Lung (tissue), 12 donors: ENCODE measurements around the gene TBC1D22A. TPM values are rescaled to one million over a fixed set of nuclear protein-coding genes. Genes with fewer than 3 reads are reported as not detected.

Source experiments
- ATAC-seq: fragments of 200-7000 bp; cut with Tn5 transposase; one replicate; pipeline ENCODE4 v1.9.1; 2020; ENCODE audit warnings: moderate number of reproducible peaks; ENCODE audit not compliant: insufficient read depth, low FRiP score
- DNase-seq, 3 donors: peaks; one replicate each; pipeline ENCODE4 v3.0.0-alpha.2; 2013 to 2017
- H3K27ac ChIP-seq, 2 donors: one replicate each; pipeline ENCODE4 v1.5.1; 2013; ENCODE audit warnings: mild to moderate bottlenecking in 2 of 2, moderate library complexity in 2 of 2, control low read depth in 1 of 2, inconsistent platforms in 1 of 2, low read depth in 1 of 2, low read length in 1 of 2
- H3K27me3 ChIP-seq, 3 donors: one replicate each; pipeline ENCODE4 v1.5.1; 2013; ENCODE audit warnings: low read length in 2 of 3; ENCODE audit not compliant: control insufficient read depth in 3 of 3, insufficient read depth in 3 of 3
- H3K36me3 ChIP-seq, 4 donors: one replicate each; pipeline ENCODE4 v1.5.1; 2013; ENCODE audit warnings: low read length in 4 of 4, mild to moderate bottlenecking in 1 of 4, moderate library complexity in 1 of 4; ENCODE audit not compliant: control insufficient read depth in 4 of 4, insufficient read depth in 4 of 4
- H3K4me1 ChIP-seq, 5 donors: one replicate each; pipeline ENCODE4 v1.5.1; 2013; ENCODE audit warnings: low read length in 5 of 5, mild to moderate bottlenecking in 2 of 5, moderate library complexity in 1 of 5; ENCODE audit not compliant: control insufficient read depth in 5 of 5, insufficient read depth in 5 of 5
- H3K4me3 ChIP-seq: one replicate; pipeline ENCODE4 v1.5.1; 2013; ENCODE audit warnings: mild to moderate bottlenecking, control low read depth, moderate library complexity
- H3K9ac ChIP-seq, 2 donors: one replicate each; pipeline ENCODE4 v1.5.1; 2013; ENCODE audit warnings: low read length in 2 of 2, control low read depth in 1 of 2; ENCODE audit not compliant: insufficient read depth in 1 of 2
- H3K9me3 ChIP-seq, 4 donors: one replicate each; pipeline ENCODE4 v1.5.1; 2013; ENCODE audit warnings: low read length in 3 of 4, mild to moderate bottlenecking in 1 of 4, moderate library complexity in 1 of 4; ENCODE audit not compliant: control insufficient read depth in 4 of 4, insufficient read depth in 3 of 4
- WGBS, 2 donors: extraction: QIAGEN DNeasy Blood & Tissue Kit; methylation state at CpG; one replicate each; pipeline ENCODE4 v1.1.7; 2013; 5-methylcytosine and 5-hydroxymethylcytosine counted together
- polyA plus RNA-seq, 2 donors: library from polyadenylated mRNA; stranded (reverse); fragments of 200-250 nt; gene quantifications; one replicate each; pipeline ENCODE4 v1.2.1, GENCODE V29; 2013
- total RNA-seq, 2 donors: library from RNA; depleted of rRNA in 1 of 2; stranded (reverse); fragments of >200 nt in 1 of 2; gene quantifications; one replicate each; pipeline ENCODE4 v1.2.1, GENCODE V29; 2014 to 2021
- TF ChIP-seq, protein P1 (sequence below): IDR thresholded peaks from 2 replicates; pipeline ENCODE4 v1.5.1; 2012; ENCODE audit warnings: mild to moderate bottlenecking; ENCODE audit errors: control extremely low read depth, extremely low read depth
- donor health status: control.
- donor health status: control.
- donor health status: Bipolar disorder and iron deficiency.
- donor health status: healthy.
- donor health status: DM: yes; HTN: yes; CAD: no.

Gene TBC1D22A
- total and polyA plus RNA-seq, 4 donors: 20.2 to 38.4 (median 21.0) TPM

DNA sequence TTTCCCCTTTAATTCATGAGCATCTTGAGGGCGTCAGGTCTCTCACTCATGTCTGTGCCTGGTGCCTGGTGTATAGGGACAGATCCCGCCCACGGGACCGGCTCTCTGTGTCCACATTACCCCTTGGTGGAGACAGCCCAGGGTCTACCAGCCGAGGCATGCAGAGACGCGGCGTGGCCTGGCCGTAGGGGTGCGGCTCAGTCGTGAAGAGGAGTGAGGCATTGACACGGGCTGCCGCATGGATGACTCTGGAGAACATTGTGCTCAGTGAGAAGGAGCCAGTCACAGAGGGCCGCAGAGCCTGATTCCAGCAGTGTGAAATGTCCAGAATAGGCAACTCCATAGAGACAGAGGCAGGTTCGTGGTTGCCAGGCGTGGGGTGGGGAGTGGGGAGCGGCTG, 209.8 kb downstream of the TBC1D22A start:
- H3K9ac ChIP-seq: no peak overlapping the region
- TF ChIP-seq, protein P1, sequence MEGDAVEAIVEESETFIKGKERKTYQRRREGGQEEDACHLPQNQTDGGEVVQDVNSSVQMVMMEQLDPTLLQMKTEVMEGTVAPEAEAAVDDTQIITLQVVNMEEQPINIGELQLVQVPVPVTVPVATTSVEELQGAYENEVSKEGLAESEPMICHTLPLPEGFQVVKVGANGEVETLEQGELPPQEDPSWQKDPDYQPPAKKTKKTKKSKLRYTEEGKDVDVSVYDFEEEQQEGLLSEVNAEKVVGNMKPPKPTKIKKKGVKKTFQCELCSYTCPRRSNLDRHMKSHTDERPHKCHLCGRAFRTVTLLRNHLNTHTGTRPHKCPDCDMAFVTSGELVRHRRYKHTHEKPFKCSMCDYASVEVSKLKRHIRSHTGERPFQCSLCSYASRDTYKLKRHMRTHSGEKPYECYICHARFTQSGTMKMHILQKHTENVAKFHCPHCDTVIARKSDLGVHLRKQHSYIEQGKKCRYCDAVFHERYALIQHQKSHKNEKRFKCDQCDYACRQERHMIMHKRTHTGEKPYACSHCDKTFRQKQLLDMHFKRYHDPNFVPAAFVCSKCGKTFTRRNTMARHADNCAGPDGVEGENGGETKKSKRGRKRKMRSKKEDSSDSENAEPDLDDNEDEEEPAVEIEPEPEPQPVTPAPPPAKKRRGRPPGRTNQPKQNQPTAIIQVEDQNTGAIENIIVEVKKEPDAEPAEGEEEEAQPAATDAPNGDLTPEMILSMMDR: no peak
- 94 to 97% methylated on average over 17 of the region's 17 CpGs for WGBS, 2 donors
- H3K27ac ChIP-seq: peak overlapping the region in 1 of 2 donors; percentile 86
- ATAC-seq: no peak
- peaks cover 0 to 5% (median 2%) of the 10 kb centered on the region in 4 donors for H3K36me3 ChIP-seq
- H3K4me3 ChIP-seq: no peak overlapping the region
- H3K4me1 ChIP-seq: peaks cover 6 to 42% (median 14%) of the 10 kb centered on the region in 5 donors
- DNase-seq: no peak
- H3K27me3 ChIP-seq: no peaks in the 10 kb centered on the region
- H3K9me3 ChIP-seq: no peaks in the 10 kb centered on the region

DNA sequence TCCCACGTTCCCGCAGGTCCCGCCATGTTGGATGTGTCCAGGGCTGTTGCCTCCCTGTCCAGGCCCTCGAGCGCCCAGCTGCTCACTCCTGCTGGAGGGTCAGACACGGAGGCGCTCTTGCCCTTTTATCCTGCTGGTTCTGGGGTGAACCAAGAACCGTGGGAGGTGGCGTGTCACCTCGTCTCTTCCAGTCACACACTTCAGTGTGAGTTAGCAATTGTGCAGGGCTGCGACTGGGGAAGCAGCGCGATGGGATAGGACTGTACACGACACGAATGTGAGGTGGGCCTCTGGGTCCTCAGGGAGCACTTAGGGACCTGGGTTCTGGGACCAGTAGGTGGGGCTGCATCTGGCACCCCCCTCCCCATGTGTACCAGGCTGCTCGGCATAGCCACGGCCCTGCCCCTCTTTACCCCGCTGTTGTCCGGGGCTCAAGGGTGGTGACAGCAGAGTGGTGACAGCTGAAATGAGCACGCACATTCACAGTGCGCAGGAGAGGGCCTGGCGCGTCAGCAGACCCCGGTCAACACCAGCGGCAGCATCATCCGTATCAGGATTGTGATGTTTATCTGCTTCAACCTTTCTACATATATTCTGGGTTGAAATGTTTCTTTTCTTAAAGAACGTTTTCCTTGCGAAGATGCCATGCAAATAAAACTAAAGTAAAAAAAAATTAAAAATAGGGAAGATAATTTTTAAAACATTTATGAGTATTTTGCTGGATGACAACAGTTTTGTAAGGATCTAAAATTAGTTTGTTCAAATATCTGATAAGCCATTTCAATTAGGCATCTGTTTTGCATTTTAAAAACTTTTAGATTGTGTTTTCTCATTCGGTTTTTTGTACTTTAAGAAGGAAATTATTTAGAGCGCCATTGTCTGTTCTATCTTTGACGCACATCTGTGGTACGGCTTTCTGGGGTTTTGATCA, 210.7 kb downstream of the TBC1D22A start:
- H3K9me3 ChIP-seq: no peaks in the 10 kb centered on the region
- 97% methylated on average over 32 of the region's 32 CpGs for WGBS, 2 donors
- ATAC-seq: no peak

DNA sequence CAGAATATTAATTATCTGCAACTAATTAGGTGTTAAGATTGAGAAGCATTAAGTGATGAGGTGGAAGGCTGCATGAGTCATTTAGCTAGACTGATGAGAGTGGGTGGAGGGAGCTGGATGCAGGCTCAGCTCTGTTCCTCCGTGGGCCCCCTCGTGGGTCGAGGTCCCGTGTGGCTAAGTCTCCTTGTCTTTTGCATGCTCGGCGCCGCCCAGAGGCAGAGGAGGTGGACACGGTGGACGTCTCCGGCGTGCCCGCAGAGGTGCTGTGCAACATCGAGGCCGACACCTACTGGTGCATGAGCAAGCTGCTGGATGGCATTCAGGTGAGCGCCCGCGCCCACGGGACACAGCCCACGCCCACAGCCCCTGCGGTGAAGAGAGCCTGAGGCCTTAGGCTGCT, 211.6 kb downstream of the TBC1D22A start:
- Histone ChIP-seq H3K9me3 (no peaks in the 10 kb centered on the region), H3K27ac (no peak overlapping the region), H3K4me1 (peaks cover 6 to 42% (median 14%) of the 10 kb centered on the region in 5 donors), H3K27me3 (no peaks in the 10 kb centered on the region), H3K4me3 (no peak overlapping the region), H3K36me3 (peaks cover 0 to 10% (median 3%) of the 10 kb centered on the region in 4 donors), H3K9ac (no peak overlapping the region)
- TF ChIP-seq, protein P1: no peak
- WGBS, 2 donors: 91 to 95% methylated on average over 20 of the region's 20 CpGs
- no peak for DNase-seq
- ATAC-seq: no peak

More for the DNA sequence above, 210.7 kb downstream of the TBC1D22A start:
- H3K4me1 ChIP-seq: peaks cover 6 to 42% (median 14%) of the 10 kb centered on the region in 5 donors
- H3K27me3 ChIP-seq: no peaks in the 10 kb centered on the region
- DNase-seq: no peak
- no peak overlapping the region for H3K4me3 ChIP-seq
- peaks cover 0 to 10% (median 3%) of the 10 kb centered on the region in 4 donors for H3K36me3 ChIP-seq
- no peak overlapping the region for H3K9ac ChIP-seq
- H3K27ac ChIP-seq: no peak overlapping the region
- TF ChIP-seq, protein P1: no peak
